K562 (cell line): ENCODE data around the gene RYR1. TPM values are rescaled to one million over a fixed set of nuclear protein-coding genes. Genes with fewer than 3 reads are reported as not detected.

Experiments used
- ATAC-seq: fragments of 200-7000 bp; cut with Tn5 transposase; 3 replicates; pipeline ENCODE4 v1.9.1; 2020; ENCODE audit warnings: moderate library complexity
- BruUV-seq: library from RNA; stranded (reverse); fragments of 400-500 nt; replicated peaks from 2 replicates; lab custom pipeline; 2021; lab: Mats Ljungman, UMichigan
- CTCF ChIA-PET: fragments of 300-600 bp; formaldehyde crosslinking; extraction: SDS; loops from one replicate; lab custom pipeline; 2021; ENCODE audit warnings: low intra/inter-chr PET ratio; lab: Yijun Ruan, JAX
- POLR2A ChIA-PET: fragments of 300-600, 350-650 bp; sonication (Branson Sonifier 250); formaldehyde crosslinking; extraction: SDS; loops from one replicate; lab custom pipeline; 2021; ENCODE audit warnings: antibody characterized with exemption, inconsistent platforms; lab: Yijun Ruan, JAX
- DNase-seq, 4 experiments: peaks; one replicate each; pipeline versions ENCODE4 v3.0.0 to v3.0.0-alpha.2; 2011 to 2018; ENCODE audit warnings: low spot score in 3 of 4, mixed read lengths in 3 of 4; ENCODE audit errors: extremely low read depth in 1 of 4
- FAIRE-seq: peaks from 2 replicates; lab custom pipeline; 2011; peaks lifted over from hg19 to GRCh38; lab: Jason Lieb, UNC
- H2AFZ ChIP-seq: 2 replicates; pipeline ENCODE4 v1.6.0; 2011; ENCODE audit warnings: low read depth, low read length, control low read depth, inconsistent platforms
- H3K27ac ChIP-seq: fragments of 200-600 bp; 3 replicates; pipeline ENCODE4 v1.8.0; 2011; ENCODE audit warnings: low read depth, mild to moderate bottlenecking, control low read depth, inconsistent platforms, low read length, moderate library complexity, mixed read lengths; ENCODE audit errors: extremely low read depth
- H3K27me3 ChIP-seq, 2 experiments: fragments of 300-600 bp in 1 of 2; 2 replicates in 1 of 2; 3 replicates in 1 of 2; pipeline versions ENCODE4 v1.6.0 to v1.8.0; 2011; ENCODE audit warnings: inconsistent platforms in 2 of 2, low read length in 2 of 2, mild to moderate bottlenecking in 1 of 2, mixed read lengths in 1 of 2, moderate library complexity in 1 of 2; ENCODE audit not compliant: control insufficient read depth in 2 of 2, insufficient read depth in 2 of 2
- H3K36me3 ChIP-seq: fragments of 300-600 bp; 3 replicates; pipeline ENCODE4 v1.8.0; 2011; ENCODE audit warnings: mild to moderate bottlenecking, low read length, inconsistent platforms; ENCODE audit not compliant: control insufficient read depth, insufficient read depth
- H3K4me1 ChIP-seq, 2 experiments: fragments of 200-600 bp in 1 of 2; replicated peaks in 1 of 2; 2 replicates in 1 of 2; 3 replicates in 1 of 2; pipeline versions ENCODE4 v1.5.1 to v1.8.0; 2011; ENCODE audit warnings: inconsistent platforms in 2 of 2, low read length in 2 of 2, mild to moderate bottlenecking in 1 of 2, mixed read lengths in 1 of 2, moderate library complexity in 1 of 2; ENCODE audit not compliant: control insufficient read depth in 2 of 2, insufficient read depth in 2 of 2
- H3K4me2 ChIP-seq: 2 replicates; pipeline ENCODE4 v1.6.1; 2011; ENCODE audit warnings: low read length, control low read depth, inconsistent platforms, mixed read lengths; ENCODE audit not compliant: insufficient read depth
- H3K4me3 ChIP-seq: fragments of 200-600 bp; sonication (generic), shearing (Covaris generic); 2 replicates; pipeline ENCODE4 v1.5.1; 2016; ENCODE audit warnings: control low read depth, inconsistent platforms
- H3K79me2 ChIP-seq: fragments of 200-600 bp; 3 replicates; pipeline ENCODE4 v1.8.0; 2011; ENCODE audit warnings: low read length, inconsistent platforms; ENCODE audit not compliant: control insufficient read depth, insufficient read depth
- H3K9ac ChIP-seq, 2 experiments: 2 replicates each; pipeline versions ENCODE4 v1.6.0 to v1.6.1; 2011; ENCODE audit warnings: low read depth in 2 of 2, low read length in 2 of 2, control low read depth in 1 of 2, inconsistent platforms in 1 of 2, mild to moderate bottlenecking in 1 of 2, mixed read lengths in 1 of 2; ENCODE audit not compliant: insufficient read depth in 1 of 2
- H3K9me1 ChIP-seq: one replicate; pipeline ENCODE4 v1.6.0; 2011; ENCODE audit warnings: inconsistent platforms, mild to moderate bottlenecking, low read length, moderate library complexity; ENCODE audit not compliant: control insufficient read depth, insufficient read depth
- H3K9me3 ChIP-seq: replicated peaks from 2 replicates; pipeline ENCODE4 v1.5.1; 2011; ENCODE audit warnings: low read depth, low read length, inconsistent platforms; ENCODE audit not compliant: control insufficient read depth, insufficient read depth
- H4K20me1 ChIP-seq: replicated peaks from 2 replicates; pipeline ENCODE4 v1.6.1; 2011; ENCODE audit warnings: low read length, inconsistent platforms, mixed read lengths; ENCODE audit not compliant: control insufficient read depth, insufficient read depth
- ARNT ChIP-seq, 2 experiments: fragments of 450-650 bp; IDR thresholded peaks; 2 replicates each; pipeline ENCODE4 v1.6.1; 2016; ENCODE audit warnings: mild to moderate bottlenecking in 1 of 2
- BMI1 ChIP-seq: fragments of 150-350 bp; IDR thresholded peaks from 2 replicates; pipeline ENCODE4 v1.6.1; 2014; ENCODE audit warnings: low read length
- GATAD2A ChIP-seq: fragments of 450-650 bp; IDR thresholded peaks from 2 replicates; pipeline ENCODE4 v1.6.1; 2017
- GTF2E2 ChIP-seq: fragments of 200-800 bp; sonication (Bioruptor generic); IDR thresholded peaks from 2 replicates; pipeline ENCODE4 v1.6.1; 2016; ENCODE audit warnings: missing genetic modification characterization, missing compliant biosample characterization
- HSF4 ChIP-seq: fragments of 250-450 bp; sonication (Bioruptor Pico); IDR thresholded peaks from 2 replicates; pipeline ENCODE4 v2.1.2; 2022; ENCODE audit warnings: mild to moderate bottlenecking, moderate library complexity, borderline replicate concordance
- MCM2 ChIP-seq: fragments of 450-650 bp; IDR thresholded peaks from 2 replicates; pipeline ENCODE4 v1.6.1; 2017; ENCODE audit warnings: low read depth, mild to moderate bottlenecking
- MTF1 ChIP-seq: fragments of 250-450 bp; sonication (Bioruptor Pico); IDR thresholded peaks from 2 replicates; pipeline ENCODE4 v1.9.0; 2021; ENCODE audit warnings: moderate library complexity, mild to moderate bottlenecking, inconsistent platforms, borderline replicate concordance
- MYBL2 ChIP-seq, 2 experiments: fragments of 450-650 bp in 1 of 2; sonication (generic) in 1 of 2; formaldehyde crosslinking in 1 of 2; IDR thresholded peaks; 2 replicates each; pipeline versions ENCODE4 v1.6.1 to v1.8.1; 2017 to 2022; ENCODE audit warnings: borderline replicate concordance in 1 of 2, inconsistent platforms in 1 of 2, low read depth in 1 of 2, mild to moderate bottlenecking in 1 of 2, missing genetic modification reagents in 1 of 2, moderate library complexity in 1 of 2
- NR1H2 ChIP-seq: sonication (generic); formaldehyde crosslinking; IDR thresholded peaks from 2 replicates; pipeline ENCODE4 v1.4.0; 2020; ENCODE audit warnings: mild to moderate bottlenecking, missing genetic modification reagents
- PBX2 ChIP-seq, 2 experiments: IDR thresholded peaks in 1 of 2; conservative IDR thresholded peaks in 1 of 2; 2 replicates each; pipeline ENCODE4 v1.6.1; 2016; ENCODE audit warnings: low read depth in 2 of 2, mild to moderate bottlenecking in 1 of 2, missing compliant biosample characterization in 1 of 2, missing genetic modification characterization in 1 of 2, moderate library complexity in 1 of 2
- POLR2A ChIP-seq: fragments of 450-650 bp; conservative IDR thresholded peaks from 2 replicates; pipeline ENCODE4 v1.6.1; 2016
- POLR2AphosphoS2 ChIP-seq: IDR thresholded peaks from 2 replicates; pipeline ENCODE4 v1.6.1; 2012; ENCODE audit warnings: low read length, improper control_type of control experiment
- POLR2B ChIP-seq: fragments of 450-650 bp; IDR thresholded peaks from 2 replicates; pipeline ENCODE4 v1.6.1; 2018; ENCODE audit warnings: low read depth; ENCODE audit not compliant: partially characterized antibody
- PYGO2 ChIP-seq: fragments of 450-650 bp; IDR thresholded peaks from 2 replicates; pipeline ENCODE4 v1.6.1; 2016; ENCODE audit warnings: mild to moderate bottlenecking, missing genetic modification characterization, moderate library complexity, missing compliant biosample characterization
- RBFOX2 ChIP-seq: fragments of 200-400 bp; formaldehyde crosslinking; IDR thresholded peaks from 2 replicates; pipeline ENCODE4 v1.6.1; 2017; ENCODE audit warnings: low read depth, mild to moderate bottlenecking, low read length, moderate library complexity
- RBM25 ChIP-seq: fragments of 200-400 bp; formaldehyde crosslinking; IDR thresholded peaks from 2 replicates; pipeline ENCODE4 v1.6.1; 2018; ENCODE audit warnings: low read length, low read depth, moderate library complexity; ENCODE audit not compliant: severe bottlenecking
- SMARCB1 ChIP-seq: IDR thresholded peaks from 2 replicates; pipeline ENCODE4 v1.6.1; 2011; ENCODE audit warnings: improper control_type of control experiment, low read depth; ENCODE audit not compliant: insufficient read length
- STAG1 ChIP-seq: sonication (generic); formaldehyde crosslinking; IDR thresholded peaks from 2 replicates; pipeline ENCODE4 v1.5.0; 2020; ENCODE audit warnings: missing genetic modification reagents, borderline replicate concordance
- TGIF2 ChIP-seq: sonication (generic); formaldehyde crosslinking; IDR thresholded peaks from 2 replicates; pipeline ENCODE4 v1.8.1; 2022; ENCODE audit warnings: mild to moderate bottlenecking, missing genetic modification reagents, moderate library complexity
- THRA ChIP-seq: fragments of 450-650 bp; IDR thresholded peaks from 2 replicates; pipeline ENCODE4 v1.6.1; 2017; ENCODE audit warnings: mild to moderate bottlenecking, moderate library complexity
- WGBS: fragments of 100-300 bp; shearing (Covaris generic); methylation state at CpG from one replicate; pipeline ENCODE4 v1.1.6; 2016; ENCODE audit warnings: low coverage, mixed read lengths; ENCODE audit not compliant: insufficient coverage; ENCODE audit errors: missing lambda C conversion rate; 5-methylcytosine and 5-hydroxymethylcytosine counted together
- in situ Hi-C: fragments of 300-500 bp; cut with MboI; formaldehyde crosslinking; loops from 4 replicates; pipeline ENCODE4 v1.15.0; 2018; ENCODE audit warnings: inconsistent platforms, mixed read lengths
- intact Hi-C: fragments of 100-400 bp; cut with micrococcal nuclease; formaldehyde crosslinking; loops from 2 replicates; pipeline ENCODE4 v1.14.2; 2022
- polyA plus RNA-seq, 8 experiments: library from polyadenylated mRNA; depleted of rRNA in 4 of 8; stranded (reverse) in 5 of 8; unstranded in 3 of 8; fragments of >200 nt; fragmentation: Nextera tagmentation in 2 of 8; fragmentation: Illumina TruSeq in 1 of 8; extraction: Ambion mirVana in 2 of 8; extraction: Trizol in 1 of 8; gene quantifications; 2 replicates each; pipeline versions ENCODE4 v1.2.1 to v1.2.3, GENCODE V29; 2011 to 2014; ENCODE audit warnings: inconsistent platforms in 1 of 8, missing spikeins in 1 of 8
- total RNA-seq, 7 experiments: library from RNA; depleted of rRNA in 6 of 7; stranded (reverse); fragments of >200 nt in 6 of 7; fragmentation: Illumina TruSeq in 2 of 7; extraction: Trizol in 2 of 7; gene quantifications; 2 replicates each; pipeline versions ENCODE4 v1.2.1 to v1.2.3, GENCODE V29; 2011 to 2021; ENCODE audit warnings: low replicate concordance in 1 of 7

Gene RYR1
- total and polyA plus RNA-seq, 9 of the 15 experiments (the other 6 are each of a cell fraction or from before 2014, with no cell fraction given): 0.11 to 7.4 (median 3.7) TPM

DNA sequence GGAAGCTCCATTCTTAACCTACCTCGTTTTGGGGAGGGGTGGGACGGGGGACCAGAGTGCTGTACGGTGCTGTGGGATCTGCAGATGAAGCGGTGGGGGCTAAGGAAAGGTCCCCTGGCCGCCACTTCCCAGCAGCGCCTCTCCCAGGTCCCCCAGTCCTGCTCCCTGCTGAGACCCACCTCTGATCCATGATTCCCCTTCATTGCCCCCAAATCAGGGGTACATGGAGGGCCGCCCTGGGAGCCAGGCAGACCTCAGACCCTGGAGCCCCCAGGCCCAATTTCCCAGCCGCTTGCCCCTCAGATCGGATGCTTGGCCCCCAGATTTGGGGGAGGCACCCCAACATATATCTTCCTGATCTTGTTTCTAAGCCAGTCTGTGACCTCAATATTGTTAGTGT lies 34.4 kb upstream of the RYR1 start:
- H3K4me2 ChIP-seq: no peak overlapping the region
- no peak for DNase-seq
- intact Hi-C loops (no loop called here), in situ Hi-C loops (no loop called here)
- no peaks in the 10 kb centered on the region for H4K20me1 ChIP-seq
- no peak for FAIRE-seq
- H2AFZ ChIP-seq: no peak overlapping the region
- no peaks in the 10 kb centered on the region for H3K27me3 ChIP-seq
- H3K9me3 ChIP-seq: 0 out of 2 replicates have a peak, but pooled peaks cover 2% of the 10 kb centered on the region
- CTCF ChIA-PET: no interaction called here
- peaks cover 10% of the 10 kb centered on the region; the same call in 2 of the 3 replicates for H3K79me2 ChIP-seq
- TF ChIP-seq SMARCB1 (no peak), PYGO2 (tag) (no peak), HSF4 (CRISPR knock-in tag) (no peak), GATAD2A (no peak), MYBL2 (IDR thresholded peaks at IDR 0.05; ENCODE audit: low read depth) (no peak), MYBL2 (CRISPR knock-in tag; IDR thresholded peaks at IDR 0.05; ENCODE audit: borderline replicate concordance) (no peak), TGIF2 (no peak), NR1H2 (CRISPR knock-in tag) (no peak), RBM25 (no peak), STAG1 (CRISPR knock-in tag) (no peak), RBFOX2 (no peak), POLR2B (no peak), MTF1 (CRISPR knock-in tag) (no peak), THRA (no peak), ARNT (IDR thresholded peaks at IDR 0.05) (no peak), PBX2 (CRISPR knock-in tag; IDR thresholded peaks at IDR 0.05; ENCODE audit: low read depth) (no peak), PBX2 (tag; conservative IDR thresholded peaks at IDR 0.05; ENCODE audit: low read depth) (no peak), BMI1 (no peak), MCM2 (no peak), POLR2A (no peak), POLR2AphosphoS2 (no peak), GTF2E2 (tag) (no peak)
- BruUV-seq: no TSS peak
- WGBS: 35% methylated on average over 7 of the region's 9 CpGs
- peaks cover 3 to 28% of the 10 kb centered on the region in 2 experiments; a peak in 4 of 5 replicates for H3K4me1 ChIP-seq
- POLR2A ChIA-PET: interaction anchor here (0.5 kb wide), 1 partner anchor 22 kb away, joined by 4 read pairs; no protein-coding TSS in a partner anchor
- ATAC-seq: no peak
- H3K9ac ChIP-seq: peak overlapping the region in 1 of 2 experiments; percentile 71; a peak in 2 of 4 replicates
- no peak overlapping the region for H3K27ac ChIP-seq
- no peak overlapping the region for H3K4me3 ChIP-seq
- H3K36me3 ChIP-seq: no peaks in the 10 kb centered on the region
- H3K9me1 ChIP-seq: no peaks in the 10 kb centered on the region
